Ishikawa (cell line): ENCODE results near the gene MAGI1.

Experiments
- CEBPB ChIP-seq: IDR thresholded peaks from 2 replicates; pipeline ENCODE4 v1.6.1; 2012
- CREB1 ChIP-seq: IDR thresholded peaks from 2 replicates; pipeline ENCODE4 v1.6.1; 2012; ENCODE audit warnings: low read depth
- EGR1 ChIP-seq: IDR thresholded peaks from 2 replicates; pipeline ENCODE4 v1.6.1; 2012
- EP300 ChIP-seq: IDR thresholded peaks from 2 replicates; pipeline ENCODE4 v1.6.1; 2012; ENCODE audit warnings: borderline replicate concordance
- FOXM1 ChIP-seq: IDR thresholded peaks from 2 replicates; pipeline ENCODE4 v1.6.1; 2012; ENCODE audit warnings: low read depth, borderline replicate concordance
- NFIC ChIP-seq: IDR thresholded peaks from 2 replicates; pipeline ENCODE4 v1.6.1; 2012
- RAD21 ChIP-seq: IDR thresholded peaks from 2 replicates; pipeline ENCODE4 v1.6.1; 2012; ENCODE audit warnings: low read depth
- REST ChIP-seq: IDR thresholded peaks from 2 replicates; pipeline ENCODE4 v1.6.1; 2012; ENCODE audit warnings: low read depth, mild to moderate bottlenecking
- TAF1 ChIP-seq: IDR thresholded peaks from 2 replicates; pipeline ENCODE4 v1.6.1; 2012; ENCODE audit warnings: low read depth, mild to moderate bottlenecking
- TCF12 ChIP-seq: IDR thresholded peaks from 2 replicates; pipeline ENCODE4 v1.6.1; 2012; ENCODE audit warnings: low read depth
- TEAD4 ChIP-seq: IDR thresholded peaks from 2 replicates; pipeline ENCODE4 v1.6.1; 2012
- USF1 ChIP-seq: IDR thresholded peaks from 2 replicates; pipeline ENCODE4 v1.6.1; 2012
- YY1 ChIP-seq: IDR thresholded peaks from 2 replicates; pipeline ENCODE4 v1.6.1; 2012; ENCODE audit warnings: low read depth
- ZBTB7A ChIP-seq: IDR thresholded peaks from 2 replicates; pipeline ENCODE4 v1.6.1; 2012; ENCODE audit warnings: low read depth
- TF ChIP-seq, protein P1 (sequence below): IDR thresholded peaks from 2 replicates; pipeline ENCODE4 v1.6.1; 2012

MAGI1 gene

DNA sequence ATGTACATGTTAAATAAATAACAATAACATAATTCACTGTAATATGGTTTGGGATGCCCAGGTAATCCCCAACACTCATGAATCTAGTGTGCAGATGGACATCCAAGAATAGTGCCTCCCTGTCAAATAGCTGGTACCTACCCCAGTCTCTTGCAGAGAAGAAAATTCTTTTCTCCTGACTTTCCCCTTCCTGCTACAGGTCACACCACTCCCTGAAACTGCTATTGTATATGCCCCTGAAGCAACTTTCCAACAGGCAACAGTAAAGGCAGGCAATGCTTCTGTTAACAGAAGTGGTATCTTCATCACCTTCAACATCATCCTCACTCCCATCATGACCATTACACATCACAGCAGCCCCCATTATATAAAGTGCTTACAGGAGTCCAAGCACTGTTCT is 431.6 kb downstream of the MAGI1 start:
- TF ChIP-seq CREB1 (no peak), TEAD4 (no peak), NFIC (no peak), ZBTB7A (no peak), CEBPB (no peak), EGR1 (no peak), RAD21 (no peak), TCF12 (no peak), USF1 (no peak)
- TF ChIP-seq, protein P1, sequence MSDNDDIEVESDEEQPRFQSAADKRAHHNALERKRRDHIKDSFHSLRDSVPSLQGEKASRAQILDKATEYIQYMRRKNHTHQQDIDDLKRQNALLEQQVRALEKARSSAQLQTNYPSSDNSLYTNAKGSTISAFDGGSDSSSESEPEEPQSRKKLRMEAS = no peak

DNA sequence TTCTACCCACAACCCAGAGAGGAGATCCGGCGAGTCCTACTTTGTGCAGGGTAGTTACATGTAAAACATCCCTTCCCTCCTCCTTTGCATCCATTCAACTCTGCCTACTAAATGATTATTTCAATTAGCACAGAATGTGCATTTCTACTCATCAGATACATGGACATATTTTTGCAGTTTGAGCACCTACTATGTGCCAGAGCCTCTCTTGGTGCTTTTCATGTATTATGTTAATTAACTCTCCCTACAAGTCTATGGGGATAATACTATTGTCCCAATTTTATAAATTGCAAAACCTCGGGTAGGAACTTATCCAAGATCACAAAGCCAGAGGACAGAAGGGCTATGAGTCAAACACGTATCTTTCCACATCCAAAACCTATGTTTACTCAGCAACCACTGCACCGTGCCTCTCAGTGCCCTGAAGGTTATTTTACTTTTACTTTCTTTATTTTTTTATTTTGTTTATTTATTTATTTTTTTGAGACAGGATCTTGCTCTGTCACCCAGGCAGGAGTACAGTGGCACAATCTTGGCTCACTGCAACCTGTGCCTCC is 432.8 kb downstream of the MAGI1 start:
- TF ChIP-seq CEBPB (no peak), CREB1 (no peak), REST (no peak), EGR1 (no peak), TCF12 (no peak), NFIC (no peak), FOXM1 (no peak), YY1 (no peak), EP300 (no peak), USF1 (no peak), ZBTB7A (no peak), TAF1 (no peak), TEAD4 (no peak), RAD21 (no peak)
- TF ChIP-seq, protein P1 = no peak

- TF ChIP-seq EGR1 (no peak), NFIC (no peak)
These were observed 433.7 kb downstream of the MAGI1 start for GRCh38 chr3:65604863-65605526.

GRCh38 chr3:65603631-65604030 is 435.1 kb downstream of the MAGI1 start:
- TF ChIP-seq USF1 (no peak), NFIC (no peak)

DNA sequence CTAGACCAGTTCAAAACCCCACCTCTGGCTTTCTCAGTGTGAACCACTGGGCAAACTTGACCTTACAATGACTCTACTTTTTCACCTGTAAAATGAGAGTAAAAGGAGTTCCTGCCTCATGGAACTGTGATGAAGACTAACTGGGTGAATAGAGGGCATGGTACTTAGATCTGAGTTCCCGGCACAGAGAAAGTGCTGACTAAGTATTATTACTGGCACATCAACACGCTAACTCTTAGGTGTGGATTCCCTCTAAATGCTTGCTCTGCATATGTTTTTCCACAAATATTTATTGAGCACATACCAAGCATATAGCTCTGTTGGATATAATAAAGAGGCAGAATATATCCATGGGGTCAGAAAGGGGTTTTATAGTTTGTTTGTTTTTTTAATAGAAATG is 437.8 kb downstream of the MAGI1 start:
- TF ChIP-seq EP300 = no peak
- TF ChIP-seq FOXM1 = no peak
- no peak for TF ChIP-seq USF1
- no peak for TF ChIP-seq REST
- no peak for TF ChIP-seq TEAD4
- no peak for TF ChIP-seq CEBPB
- no peak for TF ChIP-seq TCF12
- no peak for TF ChIP-seq CREB1
- TF ChIP-seq TAF1 = no peak
- TF ChIP-seq, protein P1 = no peak
- TF ChIP-seq YY1 = no peak
- TF ChIP-seq RAD21 = no peak
- no peak for TF ChIP-seq EGR1
- TF ChIP-seq NFIC = no peak
- no peak for TF ChIP-seq ZBTB7A
